CD4-positive, alpha-beta T cell (primary cell): ENCODE results near the gene FYN. TPM values are rescaled to one million over a fixed set of nuclear protein-coding genes. Genes with fewer than 3 reads are reported as not detected.

Experiments used
- ATAC-seq: fragments of 200-7000 bp; cut with Tn5 transposase; one replicate; pipeline ENCODE4 v1.10.0; 2022; ENCODE audit warnings: mild to moderate bottlenecking; ENCODE audit not compliant: poor library complexity
- CTCF ChIA-PET: fragments of 350-600 bp; sonication (Branson Sonifier 250); formaldehyde crosslinking; loops from one replicate; lab custom pipeline; 2021; ENCODE audit warnings: antibody characterized with exemption, inconsistent platforms; lab: Charles Lee
- POLR2A ChIA-PET: fragments of 350-600 bp; sonication (Branson Sonifier 250); formaldehyde crosslinking; loops from one replicate; lab custom pipeline; 2021; ENCODE audit warnings: antibody characterized with exemption, inconsistent platforms; lab: Charles Lee
- DNase-seq, 14 experiments: peaks; one replicate each; pipeline ENCODE4 v3.0.0-alpha.2; 2013 to 2020; ENCODE audit warnings: mixed read lengths in 2 of 14
- H3K27ac ChIP-seq, 2 donors: one replicate each; pipeline versions ENCODE4 v1.5.1 to v1.7.0; 2013; ENCODE audit warnings: low read length in 2 of 2, low read depth in 1 of 2, mild to moderate bottlenecking in 1 of 2
- H3K27me3 ChIP-seq, 2 experiments: 1 replicate in 1 of 2; 2 replicates in 1 of 2; pipeline versions ENCODE4 v1.6.1 to v1.7.0; 2013; ENCODE audit warnings: low read length in 2 of 2, control low read depth in 1 of 2, mild to moderate bottlenecking in 1 of 2, moderate library complexity in 1 of 2; ENCODE audit not compliant: insufficient read depth in 2 of 2, control insufficient read depth in 1 of 2
- H3K36me3 ChIP-seq: one replicate; pipeline ENCODE4 v1.6.1; 2013; ENCODE audit warnings: low read length, control low read depth; ENCODE audit not compliant: insufficient read depth
- H3K4me1 ChIP-seq: one replicate; pipeline ENCODE4 v1.6.1; 2013; ENCODE audit warnings: low read length, control low read depth; ENCODE audit not compliant: insufficient read depth
- H3K4me3 ChIP-seq: one replicate; pipeline ENCODE4 v1.5.1; 2013; ENCODE audit warnings: mild to moderate bottlenecking, low read length, moderate library complexity
- H3K9me3 ChIP-seq, 2 experiments: 1 replicate in 1 of 2; 2 replicates in 1 of 2; pipeline versions ENCODE4 v1.6.1 to v1.7.0; 2013; ENCODE audit warnings: low read length in 2 of 2, mild to moderate bottlenecking in 2 of 2, control low read depth in 1 of 2, moderate library complexity in 1 of 2; ENCODE audit not compliant: control insufficient read depth in 1 of 2, insufficient read depth in 1 of 2
- H3K27ac Mint-ChIP-seq: one replicate; pipeline ENCODE4 v1.8.0; 2020; ENCODE audit warnings: mixed read lengths
- H3K27me3 Mint-ChIP-seq: one replicate; pipeline ENCODE4 v1.8.0; 2021; ENCODE audit warnings: mixed read lengths
- H3K36me3 Mint-ChIP-seq: one replicate; pipeline ENCODE4 v1.8.0; 2021; ENCODE audit warnings: low read depth, mixed read lengths
- H3K4me1 Mint-ChIP-seq: one replicate; pipeline ENCODE4 v1.8.0; 2021; ENCODE audit warnings: low read depth, mixed read lengths
- H3K4me3 Mint-ChIP-seq: one replicate; pipeline ENCODE4 v1.8.0; 2020; ENCODE audit warnings: mild to moderate bottlenecking, mixed read lengths
- H3K9me3 Mint-ChIP-seq: one replicate; pipeline ENCODE4 v1.8.0; 2020; ENCODE audit warnings: mixed read lengths
- intact Hi-C, 2 experiments: fragments of 100-400 bp; cut with DNase I in 1 of 2; cut with micrococcal nuclease in 1 of 2; formaldehyde crosslinking; loops; one replicate each; pipeline versions ENCODE4 v1.15.1 to v1.9.0; 2023 to 2025; cut with DNase I, micrococcal nuclease
- total RNA-seq, 174 experiments: library from RNA in 2 of 174; stranded (reverse) in 2 of 174; gene quantifications; one replicate each; pipeline ENCODE4 v1.2.3 and lab custom pipeline; 2021 to 2026
- TF ChIP-seq, protein P1 (sequence below): fragments of 200-600 bp; IDR thresholded peaks from one replicate; pipeline ENCODE4 v1.8.0; 2022; ENCODE audit warnings: antibody characterized with exemption, mild to moderate bottlenecking

The FYN gene
- total RNA-seq, 2 experiments from 2014 or later, result 419 TPM

DNA sequence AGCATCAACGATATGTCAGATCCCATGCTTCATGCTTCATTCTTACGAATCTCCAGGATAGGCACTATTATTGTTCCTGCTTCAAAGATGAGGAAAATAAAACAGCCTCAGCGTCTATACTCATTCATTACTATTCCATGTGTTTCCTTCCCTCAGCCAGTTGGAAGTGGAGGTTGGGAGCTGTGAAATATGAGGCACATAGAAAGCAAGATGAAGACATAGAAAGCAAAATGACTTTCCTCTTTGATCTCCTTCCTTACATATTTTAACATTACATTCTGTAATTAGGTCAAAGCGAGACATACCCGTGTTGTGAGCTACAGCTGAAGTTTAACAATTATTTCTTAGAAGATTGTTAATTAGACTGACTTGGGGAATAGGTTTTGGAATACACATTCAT, 125.4 kb downstream of the FYN start:
- TF ChIP-seq, protein P1, sequence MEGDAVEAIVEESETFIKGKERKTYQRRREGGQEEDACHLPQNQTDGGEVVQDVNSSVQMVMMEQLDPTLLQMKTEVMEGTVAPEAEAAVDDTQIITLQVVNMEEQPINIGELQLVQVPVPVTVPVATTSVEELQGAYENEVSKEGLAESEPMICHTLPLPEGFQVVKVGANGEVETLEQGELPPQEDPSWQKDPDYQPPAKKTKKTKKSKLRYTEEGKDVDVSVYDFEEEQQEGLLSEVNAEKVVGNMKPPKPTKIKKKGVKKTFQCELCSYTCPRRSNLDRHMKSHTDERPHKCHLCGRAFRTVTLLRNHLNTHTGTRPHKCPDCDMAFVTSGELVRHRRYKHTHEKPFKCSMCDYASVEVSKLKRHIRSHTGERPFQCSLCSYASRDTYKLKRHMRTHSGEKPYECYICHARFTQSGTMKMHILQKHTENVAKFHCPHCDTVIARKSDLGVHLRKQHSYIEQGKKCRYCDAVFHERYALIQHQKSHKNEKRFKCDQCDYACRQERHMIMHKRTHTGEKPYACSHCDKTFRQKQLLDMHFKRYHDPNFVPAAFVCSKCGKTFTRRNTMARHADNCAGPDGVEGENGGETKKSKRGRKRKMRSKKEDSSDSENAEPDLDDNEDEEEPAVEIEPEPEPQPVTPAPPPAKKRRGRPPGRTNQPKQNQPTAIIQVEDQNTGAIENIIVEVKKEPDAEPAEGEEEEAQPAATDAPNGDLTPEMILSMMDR, result no peak
- Mint-ChIP-seq H3K36me3 (peaks cover 85% of the 10 kb centered on the region), H3K27me3 (no peaks in the 10 kb centered on the region), H3K4me3 (peak overlapping the region; percentile 65), H3K27ac (peak overlapping the region; percentile 99), H3K4me1 (peaks cover 98% of the 10 kb centered on the region), H3K9me3 (no peaks in the 10 kb centered on the region)
- Histone ChIP-seq H3K4me3 (no peak overlapping the region), H3K4me1 (peaks cover 74% of the 10 kb centered on the region), H3K36me3 (peaks cover 24% of the 10 kb centered on the region), H3K9me3 (no peaks in the 10 kb centered on the region), H3K27me3 (no peaks in the 10 kb centered on the region), H3K27ac (peak overlapping the region in 1 of 2 donors; percentile 1)
- CTCF ChIA-PET, result interaction anchor here (1.1 to 1.6 kb wide), 4 partner anchors 12 to 107 kb away, joined by 3 to 5 read pairs (median 4); no protein-coding TSS in a partner anchor
- intact Hi-C loops, result loop anchor here (2.0 to 5.0 kb wide), 2 partner anchors 17 to 36 kb away; no protein-coding TSS in a partner anchor
- POLR2A ChIA-PET, result interaction anchor here (0.6 to 3.8 kb wide), 19 partner anchors 10 to 295 kb away, joined by 3 to 22 read pairs (median 4); partner anchors contain the start of gene FYN
- ATAC-seq, result no peak
- no peak for DNase-seq

DNA sequence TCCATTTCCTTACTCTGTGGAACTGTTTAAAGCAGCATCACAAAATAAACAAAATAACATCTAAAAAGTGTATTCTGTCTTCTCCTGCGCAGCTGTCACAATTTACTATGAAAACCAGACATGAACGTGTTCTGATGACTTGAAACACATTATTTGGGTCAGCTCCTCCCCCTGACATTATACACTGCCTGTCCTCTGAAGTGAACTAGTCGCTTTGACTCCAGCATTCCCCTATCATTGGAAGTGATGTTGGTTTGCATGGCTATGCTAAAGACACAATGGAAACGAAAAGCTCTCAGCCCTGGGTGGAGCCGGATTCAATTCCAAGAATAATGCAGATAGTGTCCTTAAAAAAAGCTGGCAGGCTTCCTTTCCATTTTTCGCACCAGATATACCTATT, 125.9 kb downstream of the FYN start:
- POLR2A ChIA-PET, result interaction anchor here (0.6 to 3.8 kb wide), 16 partner anchors 10 to 295 kb away, joined by 3 to 22 read pairs (median 4); partner anchors contain the start of gene FYN
- no peaks in the 10 kb centered on the region for H3K27me3 Mint-ChIP-seq

GRCh38 chr6:111746983-111747382, 126.3 kb downstream of the FYN start:
- Mint-ChIP-seq H3K9me3 (no peaks in the 10 kb centered on the region), H3K36me3 (peaks cover 85% of the 10 kb centered on the region), H3K27ac (peak overlapping the region; percentile 99), H3K27me3 (no peaks in the 10 kb centered on the region), H3K4me3 (peak overlapping the region; percentile 65), H3K4me1 (peaks cover 98% of the 10 kb centered on the region)
- DNase-seq, result no peak
- Histone ChIP-seq H3K36me3 (peaks cover 23% of the 10 kb centered on the region), H3K27ac (peak overlapping the region in 1 of 2 donors; percentile 1), H3K27me3 (no peaks in the 10 kb centered on the region), H3K4me1 (peaks cover 72% of the 10 kb centered on the region), H3K9me3 (no peaks in the 10 kb centered on the region), H3K4me3 (no peak overlapping the region)
- POLR2A ChIA-PET, result interaction anchor here (1.2 to 3.8 kb wide), 12 partner anchors 10 to 127 kb away, joined by 3 to 22 read pairs (median 5); partner anchors contain the start of gene FYN
- intact Hi-C loops, result loop anchor here in 1 of 2 experiments (5.0 kb wide), 1 partner anchor 35 kb away; no protein-coding TSS in a partner anchor
- TF ChIP-seq, protein P1, result no peak
- CTCF ChIA-PET, result interaction anchor here (1.1 to 1.6 kb wide), 4 partner anchors 12 to 108 kb away, joined by 3 to 5 read pairs (median 4); no protein-coding TSS in a partner anchor
- peak; percentile 19 for ATAC-seq

More for the DNA sequence above, 125.9 kb downstream of the FYN start:
- TF ChIP-seq, protein P1, result no peak
- Mint-ChIP-seq H3K36me3 (peaks cover 85% of the 10 kb centered on the region), H3K4me1 (peaks cover 98% of the 10 kb centered on the region), H3K4me3 (peak overlapping the region; percentile 65), H3K9me3 (no peaks in the 10 kb centered on the region), H3K27ac (peak overlapping the region; percentile 99)
- Histone ChIP-seq H3K4me3 (no peak overlapping the region), H3K4me1 (peaks cover 74% of the 10 kb centered on the region), H3K9me3 (no peaks in the 10 kb centered on the region), H3K27me3 (no peaks in the 10 kb centered on the region), H3K27ac (peak overlapping the region in 1 of 2 donors; percentile 1), H3K36me3 (peaks cover 24% of the 10 kb centered on the region)
- intact Hi-C loops, result loop anchor here in 1 of 2 experiments (5.0 kb wide), 1 partner anchor 35 kb away; no protein-coding TSS in a partner anchor
- ATAC-seq (peak; percentile 76), DNase-seq (peak in 4 of 14 experiments; percentile 50 to 76 (median 63))
- CTCF ChIA-PET, result interaction anchor here (1.1 to 1.6 kb wide), 4 partner anchors 12 to 108 kb away, joined by 3 to 5 read pairs (median 4); no protein-coding TSS in a partner anchor
